ENCODE measurements around the gene SACS. TPM values are rescaled to one million over a fixed set of nuclear protein-coding genes. Genes with fewer than 3 reads are reported as not detected.

SACS gene
- polyA plus RNA-seq, 3 donors = 1.7 to 2.7 (median 2.2) TPM

DNA sequence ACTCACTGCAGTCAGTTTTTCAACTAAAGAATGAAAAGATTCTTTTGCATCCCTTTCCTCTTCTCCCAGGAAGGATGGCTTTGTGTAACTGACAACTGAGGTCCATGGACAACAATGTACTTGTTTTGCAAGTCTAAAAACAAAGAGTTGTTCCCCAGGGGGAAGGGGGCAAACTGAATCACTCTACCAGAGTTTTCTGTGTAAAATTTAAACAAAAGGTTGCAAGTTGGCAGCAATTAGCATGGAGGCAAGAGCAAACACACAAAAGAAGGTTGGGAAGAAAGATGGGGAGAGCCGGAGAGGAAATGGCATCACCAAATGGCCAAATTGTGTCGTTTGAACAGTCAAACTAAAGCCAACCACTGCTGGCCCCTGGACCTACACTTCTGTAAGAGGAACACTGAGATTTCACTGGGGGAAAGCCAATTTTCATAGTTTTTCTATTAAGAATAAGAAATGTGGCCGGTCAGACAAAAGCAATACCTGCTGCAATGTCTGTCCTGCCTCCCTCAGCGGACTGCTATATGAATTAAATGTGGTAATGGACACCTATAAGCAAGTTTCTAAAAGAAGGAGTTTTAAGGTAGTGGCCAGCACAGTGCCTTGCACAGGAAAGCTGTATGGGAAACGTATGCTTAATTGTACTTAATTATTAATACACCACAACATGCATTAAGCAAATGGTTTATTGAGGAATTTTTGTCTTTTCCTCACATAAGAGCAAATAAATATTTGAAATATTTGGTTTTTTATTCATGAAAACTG is 16.1 kb upstream of the SACS start:
- Mint-ChIP-seq H3K36me3 (no peaks in the 10 kb centered on the region), H3K4me3 (no peak overlapping the region), H3K27me3 (ENCODE audit: low read depth in 3 of 3) (peaks cover 0 to 2% (median 1%) of the 10 kb centered on the region in 3 donors), H3K9me3 (peaks cover 0 to 3% (median 0%) of the 10 kb centered on the region in 7 donors), H3K4me1 (peaks cover 5% of the 10 kb centered on the region), H3K27ac (no peak overlapping the region)
- Histone ChIP-seq H2AFZ (ENCODE audit: insufficient read depth, low read depth, low read length, poor library complexity, severe bottlenecking) (no peak overlapping the region), H3K36me3 (replicated peaks in 1 of 2; ENCODE audit: control insufficient read depth in 1 of 2, insufficient read depth in 2 of 2, low read length in 2 of 2) (no peaks in the 10 kb centered on the region), H4K20me1 (ENCODE audit: insufficient read depth, low read length) (no peaks in the 10 kb centered on the region), H3K79me2 (ENCODE audit: insufficient read depth, low read length) (no peaks in the 10 kb centered on the region), H3K27ac (ENCODE audit: low read depth in 1 of 2, low read length in 2 of 2) (no peak overlapping the region), H3K4me3 (replicated peaks in 1 of 3; ENCODE audit: low read depth in 2 of 3, low read length in 3 of 3) (no peak overlapping the region), H3K27me3 (ENCODE audit: control insufficient read depth in 2 of 2, insufficient read depth in 2 of 2, low read length in 2 of 2) (no peaks in the 10 kb centered on the region), H3K4me1 (ENCODE audit: control insufficient read depth in 1 of 2, insufficient read depth in 2 of 2, low read length in 2 of 2) (no peaks in the 10 kb centered on the region), H3K9ac (ENCODE audit: insufficient read depth, low read length, poor library complexity, severe bottlenecking) (no peak overlapping the region), H3K4me2 (replicated peaks; ENCODE audit: extremely low read depth, low read length, poor library complexity, severe bottlenecking) (no peak overlapping the region), H3K9me3 (replicated peaks in 1 of 2; ENCODE audit: control insufficient read depth in 1 of 2, insufficient read depth in 1 of 2, low read length in 2 of 2) (no peaks in the 10 kb centered on the region)
- intact Hi-C loops (cut with micrococcal nuclease) = no loop called here
- TF ChIP-seq, protein P1, sequence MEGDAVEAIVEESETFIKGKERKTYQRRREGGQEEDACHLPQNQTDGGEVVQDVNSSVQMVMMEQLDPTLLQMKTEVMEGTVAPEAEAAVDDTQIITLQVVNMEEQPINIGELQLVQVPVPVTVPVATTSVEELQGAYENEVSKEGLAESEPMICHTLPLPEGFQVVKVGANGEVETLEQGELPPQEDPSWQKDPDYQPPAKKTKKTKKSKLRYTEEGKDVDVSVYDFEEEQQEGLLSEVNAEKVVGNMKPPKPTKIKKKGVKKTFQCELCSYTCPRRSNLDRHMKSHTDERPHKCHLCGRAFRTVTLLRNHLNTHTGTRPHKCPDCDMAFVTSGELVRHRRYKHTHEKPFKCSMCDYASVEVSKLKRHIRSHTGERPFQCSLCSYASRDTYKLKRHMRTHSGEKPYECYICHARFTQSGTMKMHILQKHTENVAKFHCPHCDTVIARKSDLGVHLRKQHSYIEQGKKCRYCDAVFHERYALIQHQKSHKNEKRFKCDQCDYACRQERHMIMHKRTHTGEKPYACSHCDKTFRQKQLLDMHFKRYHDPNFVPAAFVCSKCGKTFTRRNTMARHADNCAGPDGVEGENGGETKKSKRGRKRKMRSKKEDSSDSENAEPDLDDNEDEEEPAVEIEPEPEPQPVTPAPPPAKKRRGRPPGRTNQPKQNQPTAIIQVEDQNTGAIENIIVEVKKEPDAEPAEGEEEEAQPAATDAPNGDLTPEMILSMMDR (IDR thresholded peaks at IDR 0.05) = no peak
- no peak for DNase-seq
- WGBS (ENCODE audit: insufficient coverage) = 94% methylated on average over 2 of the region's 5 CpGs

DNA sequence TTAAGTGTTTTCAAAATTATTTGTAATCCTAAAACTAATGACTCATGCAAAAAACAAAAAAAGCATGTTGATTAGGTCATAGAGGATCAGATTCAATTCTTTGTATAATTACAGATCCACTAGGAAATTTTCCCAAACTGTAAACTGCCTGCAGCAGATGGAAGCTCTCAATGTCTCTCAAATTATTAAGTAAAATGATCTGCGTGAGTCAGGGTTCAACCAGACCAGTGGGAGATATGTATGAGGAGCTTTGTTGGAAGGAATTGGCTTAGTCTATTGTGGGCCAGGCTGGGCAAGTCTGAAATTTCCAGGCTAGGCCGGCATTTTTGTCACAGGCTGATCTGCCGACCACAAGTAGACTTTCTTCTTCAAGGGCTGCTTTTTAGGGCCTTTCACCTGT is 14.4 kb upstream of the SACS start:
- Mint-ChIP-seq H3K27me3 (ENCODE audit: low read depth in 3 of 3) (peaks cover 0 to 2% (median 1%) of the 10 kb centered on the region in 3 donors), H3K4me1 (peaks cover 5% of the 10 kb centered on the region), H3K9me3 (peaks cover 0 to 3% (median 0%) of the 10 kb centered on the region in 7 donors), H3K4me3 (no peak overlapping the region), H3K27ac (no peak overlapping the region), H3K36me3 (no peaks in the 10 kb centered on the region)
- Histone ChIP-seq H3K27me3 (ENCODE audit: control insufficient read depth in 2 of 2, insufficient read depth in 2 of 2, low read length in 2 of 2) (no peaks in the 10 kb centered on the region), H3K4me1 (ENCODE audit: control insufficient read depth in 1 of 2, insufficient read depth in 2 of 2, low read length in 2 of 2) (no peaks in the 10 kb centered on the region), H3K4me2 (replicated peaks; ENCODE audit: extremely low read depth, low read length, poor library complexity, severe bottlenecking) (no peak overlapping the region), H3K9me3 (replicated peaks in 1 of 2; ENCODE audit: control insufficient read depth in 1 of 2, insufficient read depth in 1 of 2, low read length in 2 of 2) (no peaks in the 10 kb centered on the region), H3K36me3 (replicated peaks in 1 of 2; ENCODE audit: control insufficient read depth in 1 of 2, insufficient read depth in 2 of 2, low read length in 2 of 2) (no peaks in the 10 kb centered on the region), H3K27ac (ENCODE audit: low read depth in 1 of 2, low read length in 2 of 2) (no peak overlapping the region), H4K20me1 (ENCODE audit: insufficient read depth, low read length) (no peaks in the 10 kb centered on the region), H3K79me2 (ENCODE audit: insufficient read depth, low read length) (no peaks in the 10 kb centered on the region), H3K4me3 (replicated peaks in 1 of 3; ENCODE audit: low read depth in 2 of 3, low read length in 3 of 3) (no peak overlapping the region), H3K9ac (ENCODE audit: insufficient read depth, low read length, poor library complexity, severe bottlenecking) (no peak overlapping the region), H2AFZ (ENCODE audit: insufficient read depth, low read depth, low read length, poor library complexity, severe bottlenecking) (no peak overlapping the region)
- TF ChIP-seq, protein P1 (IDR thresholded peaks at IDR 0.05) = no peak
- WGBS (ENCODE audit: insufficient coverage) = 94% methylated on average over 3 of the region's 3 CpGs
- DNase-seq = no peak
- intact Hi-C loops (cut with micrococcal nuclease) = no loop called here
